Psoas muscle (tissue), 8 donors: ENCODE results near the gene JMJD6. TPM values are rescaled to one million over a fixed set of nuclear protein-coding genes. Genes with fewer than 3 reads are reported as not detected.
A peak's percentile ranks its signal among the peaks of the same experiment; 100 is the strongest.

ENCODE experiments used
- ATAC-seq, 4 donors: fragments of 200-7000 bp; cut with Tn5 transposase; one replicate each; pipeline ENCODE4 v1.9.1; 2020; ENCODE audit warnings: moderate library complexity in 3 of 4, mild to moderate bottlenecking in 2 of 4
- DNase-seq, 2 donors: peaks; one replicate each; pipeline ENCODE4 v3.0.0-alpha.2; 2020
- H3K27ac ChIP-seq: fragments of 200-600 bp; one replicate; pipeline ENCODE4 v1.8.0; 2022
- H3K27me3 ChIP-seq, 3 donors: fragments of 200-600 bp in 1 of 3; one replicate each; pipeline versions ENCODE4 v1.6.1 to v1.8.0; 2013 to 2022; ENCODE audit warnings: low read length in 2 of 3, mild to moderate bottlenecking in 2 of 3, moderate library complexity in 1 of 3; ENCODE audit not compliant: insufficient read depth in 3 of 3
- H3K36me3 ChIP-seq, 2 donors: fragments of 200-600 bp in 1 of 2; one replicate each; pipeline versions ENCODE4 v1.6.1 to v1.8.0; 2013 to 2022; ENCODE audit warnings: low read depth in 1 of 2, mild to moderate bottlenecking in 1 of 2, moderate library complexity in 1 of 2; ENCODE audit not compliant: insufficient read depth in 1 of 2
- H3K4me1 ChIP-seq: fragments of 200-600 bp; one replicate; pipeline ENCODE4 v1.8.0; 2022
- H3K4me3 ChIP-seq: fragments of 200-600 bp; one replicate; pipeline ENCODE4 v1.8.0; 2022; ENCODE audit warnings: mild to moderate bottlenecking
- H3K9me3 ChIP-seq: fragments of 200-600 bp; one replicate; pipeline ENCODE4 v1.8.0; 2022
- WGBS, 3 donors: extraction: QIAGEN DNeasy Blood & Tissue Kit; methylation state at CpG; one replicate each; pipeline versions ENCODE4 v1.1.6 to v1.1.7; 2013; 5-methylcytosine and 5-hydroxymethylcytosine counted together
- intact Hi-C, 2 donors: fragments of 100-400 bp; cut with DNase I; formaldehyde crosslinking; loops; one replicate each; pipeline versions ENCODE4 v1.11.0 to v1.14.2; 2022
- long read RNA-seq, 2 donors: library from polyadenylated mRNA; unstranded; transcript quantifications; one replicate each; pipeline ENCODE4 v2.0.0, GENCODE V29; 2021
- polyA plus RNA-seq, 3 donors: library from polyadenylated mRNA; stranded (reverse); fragments of 200-250 nt; gene quantifications; one replicate each; pipeline ENCODE4 v1.2.3, GENCODE V29; 2013
- total RNA-seq, 4 donors: library from RNA; stranded (reverse); fragmentation: NEBNext Ultra II Directional in 2 of 4; extraction: Animal tissue kit (Norgen Biotek cat#: 25700) in 2 of 4; gene quantifications; one replicate each; pipeline versions ENCODE4 v1.2.1 to v1.2.4, GENCODE V29; 2021 to 2023
- TF ChIP-seq, protein P1 (sequence below): fragments of 200-600 bp; IDR thresholded peaks from one replicate; pipeline ENCODE4 v1.8.0; 2022; ENCODE audit warnings: antibody characterized with exemption
- donor health status: healthy with polysubstance abuse.
- donor health status: DM: no; HTN: no; CAD: no; lungs with moderate emphysema.
- donor health status: Bipolar disorder and iron deficiency.
- donor health status: healthy.
- donor health status: DM: yes; HTN: yes; CAD: no.
- donor health status: DM: no; HTN: no; CAD: no.
- donor health status: DM: no; HTN: no; CAD: no.
- donor health status: DM: yes; HTN: yes; CAD: no.

Gene JMJD6
- total RNA-seq (10 to 100 TPM; 30.8 to 61.9 (median 53.6) TPM), polyA plus RNA-seq (10 to 100 TPM; 32.3 to 81.9 (median 51.6) TPM)
- long read RNA-seq, donor 1, full-length matches to known transcripts: 43 of 54 reads
- long read RNA-seq, donor 1, partial matches to known transcripts: 2 of 54 reads
- long read RNA-seq, donor 1, other reads (novel, unspliced or antisense): 9 of 54 reads
- long read RNA-seq, donor 2, full-length matches to known transcripts: 83 of 103 reads
- long read RNA-seq, donor 2, partial matches to known transcripts: 13 of 103 reads
- long read RNA-seq, donor 2, other reads (novel, unspliced or antisense): 7 of 103 reads

DNA sequence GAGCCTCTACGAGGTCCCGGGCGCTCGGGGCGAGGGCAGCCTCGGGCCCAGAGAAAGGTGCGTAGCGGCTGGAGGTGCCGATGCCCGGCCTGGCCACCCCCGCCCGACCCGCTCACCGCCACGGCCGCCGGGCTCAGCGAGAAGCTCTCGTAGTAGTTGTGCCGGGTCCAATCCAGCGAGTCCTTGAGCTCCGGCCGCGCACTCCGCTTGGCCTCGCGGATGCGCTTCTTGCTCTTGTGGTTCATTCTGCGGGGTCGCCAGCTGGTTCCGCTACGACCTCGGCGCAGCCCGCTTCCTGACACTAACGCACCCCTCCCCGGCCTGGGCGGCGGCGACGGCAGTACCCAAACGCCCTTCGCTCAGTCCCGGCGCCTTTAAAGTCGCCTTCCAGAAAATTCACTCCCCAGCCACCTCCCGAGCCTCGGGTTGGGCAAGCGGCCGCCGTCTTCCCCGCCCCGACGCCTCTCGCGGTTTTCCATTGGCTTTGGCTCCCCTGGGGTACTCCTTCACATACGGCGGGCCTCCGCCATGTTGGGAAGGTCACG, at the start of gene JMJD6:
Gene JMJD6 (minus strand): TSS at position 376 of the 545 bp plus-strand sequence. CDS start 131 bp downstream, at position 245.
- WGBS, 3 donors: 0 to 1% (median 0%) methylated on average over 38 to 60 of the region's 60 CpGs
- intact Hi-C loops: no loop called here
- peaks cover 49% of the 10 kb centered on the region for H3K4me1 ChIP-seq

GRCh38 chr17:76775021-76775600, 48.7 kb upstream of the JMJD6 start:
- intact Hi-C loops: no loop called here
- Histone ChIP-seq H3K4me1 (no peaks in the 10 kb centered on the region), H3K27ac (no peak overlapping the region), H3K27me3 (no peaks in the 10 kb centered on the region), H3K9me3 (no peaks in the 10 kb centered on the region), H3K4me3 (no peak overlapping the region), H3K36me3 (peaks cover 11 to 98% of the 10 kb centered on the region in 2 donors)
- no peak for ATAC-seq
- TF ChIP-seq, protein P1, sequence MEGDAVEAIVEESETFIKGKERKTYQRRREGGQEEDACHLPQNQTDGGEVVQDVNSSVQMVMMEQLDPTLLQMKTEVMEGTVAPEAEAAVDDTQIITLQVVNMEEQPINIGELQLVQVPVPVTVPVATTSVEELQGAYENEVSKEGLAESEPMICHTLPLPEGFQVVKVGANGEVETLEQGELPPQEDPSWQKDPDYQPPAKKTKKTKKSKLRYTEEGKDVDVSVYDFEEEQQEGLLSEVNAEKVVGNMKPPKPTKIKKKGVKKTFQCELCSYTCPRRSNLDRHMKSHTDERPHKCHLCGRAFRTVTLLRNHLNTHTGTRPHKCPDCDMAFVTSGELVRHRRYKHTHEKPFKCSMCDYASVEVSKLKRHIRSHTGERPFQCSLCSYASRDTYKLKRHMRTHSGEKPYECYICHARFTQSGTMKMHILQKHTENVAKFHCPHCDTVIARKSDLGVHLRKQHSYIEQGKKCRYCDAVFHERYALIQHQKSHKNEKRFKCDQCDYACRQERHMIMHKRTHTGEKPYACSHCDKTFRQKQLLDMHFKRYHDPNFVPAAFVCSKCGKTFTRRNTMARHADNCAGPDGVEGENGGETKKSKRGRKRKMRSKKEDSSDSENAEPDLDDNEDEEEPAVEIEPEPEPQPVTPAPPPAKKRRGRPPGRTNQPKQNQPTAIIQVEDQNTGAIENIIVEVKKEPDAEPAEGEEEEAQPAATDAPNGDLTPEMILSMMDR: no peak
- 83 to 86% (median 84%) methylated on average over 10 of the region's 10 CpGs for WGBS, 3 donors
- DNase-seq: no peak

More for the DNA sequence above, at the start of gene JMJD6:
- peak; percentile 90 to 91 (median 90) for ATAC-seq
- Histone ChIP-seq H3K4me3 (peak within 1 kb of the TSS; percentile 92), H3K27me3 (no peaks in the 10 kb centered on the region), H3K36me3 (peaks cover 0 to 59% of the 10 kb centered on the region in 2 donors), H3K27ac (peak within 1 kb of the TSS; percentile 100), H3K9me3 (no peaks in the 10 kb centered on the region)
- peak; percentile 96 to 99 for DNase-seq
- TF ChIP-seq, protein P1: no peak

- Histone ChIP-seq H3K4me3 (no peak overlapping the region), H3K27ac (no peak overlapping the region), H3K36me3 (peaks cover 7 to 98% of the 10 kb centered on the region in 2 donors), H3K9me3 (no peaks in the 10 kb centered on the region), H3K27me3 (no peaks in the 10 kb centered on the region), H3K4me1 (no peaks in the 10 kb centered on the region)
- intact Hi-C loops: no loop called here
- 61 to 64% (median 62%) methylated on average over 6 of the region's 6 CpGs for WGBS, 3 donors
- ATAC-seq (peak in 2 of 4 donors; percentile 27 to 35), DNase-seq (no peak)
- TF ChIP-seq, protein P1: no peak
These were observed 46.6 kb upstream of the JMJD6 start for GRCh38 chr17:76772842-76773525.

- no peak overlapping the region for H3K27ac ChIP-seq
- H3K9me3 ChIP-seq: no peaks in the 10 kb centered on the region
- H3K4me1 ChIP-seq: no peaks in the 10 kb centered on the region
- WGBS, 3 donors: 95 to 99% (median 96%) methylated on average over 3 of the region's 3 CpGs
- TF ChIP-seq, protein P1: no peak
- H3K36me3 ChIP-seq: peaks cover 4 to 73% of the 10 kb centered on the region in 2 donors
- H3K4me3 ChIP-seq: no peak overlapping the region
- no peak for ATAC-seq
- no peaks in the 10 kb centered on the region for H3K27me3 ChIP-seq
- no peak for DNase-seq
- intact Hi-C loops: no loop called here
These were observed 32.2 kb upstream of the JMJD6 start for GRCh38 chr17:76758570-76758969.
